ENCODE measurements around the gene ATXN7L1. TPM values are rescaled to one million over a fixed set of nuclear protein-coding genes. Genes with fewer than 3 reads are reported as not detected.
A peak's percentile ranks its signal among the peaks of the same experiment; 100 is the strongest.

Gene ATXN7L1
- total and polyA plus RNA-seq, 2 of the 4 experiments (the other 2 are of a cell fraction): 3.5 to 4.3 TPM

- intact Hi-C loops (cut with micrococcal nuclease) (loop anchor here (1.0 to 10.0 kb wide), 7 partner anchors 92 to 502 kb away; partner anchors contain the start of gene ATXN7L1), dilution Hi-C loops (cut with HindIII; ENCODE audit: low sequenced_read_pairs, unreplicated experiment) (no loop called here), in situ Hi-C loops (cut with MboI; ENCODE audit: low sequenced_read_pairs) (no loop called here)
- Histone ChIP-seq H4K91ac (ENCODE audit: insufficient read depth, low read depth, low read length) (no peak overlapping the region), H3K79me1 (ENCODE audit: low read depth in 1 of 2, low read length in 2 of 2) (no peaks in the 10 kb centered on the region), H2AK5ac (ENCODE audit: low read depth, low read length) (no peak overlapping the region), H3K4me3 (ENCODE audit: insufficient read depth, low read depth, low read length) (no peak overlapping the region), H3K56ac (ENCODE audit: extremely low read depth, insufficient read depth, low read length) (no peak overlapping the region), H4K20me1 (ENCODE audit: insufficient read depth, low read length) (peaks cover 13% of the 10 kb centered on the region), H4K5ac (ENCODE audit: low read depth, low read length) (no peak overlapping the region), H4K8ac (ENCODE audit: low read depth in 2 of 2, low read length in 2 of 2) (no peak overlapping the region), H3K27ac (ENCODE audit: insufficient read depth, low read length) (no peak overlapping the region), H2AK9ac (replicated peaks; ENCODE audit: low read depth, low read length, poor library complexity) (no peak overlapping the region), H3K4me2 (ENCODE audit: low read depth, low read length) (no peak overlapping the region), H2BK20ac (ENCODE audit: low read depth, low read length) (no peak overlapping the region), H3K9me1 (ENCODE audit: insufficient read depth, low read length) (peaks cover 8% of the 10 kb centered on the region; the same call in 1 of the 2 replicates), H3K9ac (ENCODE audit: low read depth, low read length) (no peak overlapping the region), H2AFZ (replicated peaks; ENCODE audit: low read length, poor library complexity) (peak overlapping the region; percentile 6), H2BK120ac (ENCODE audit: low read depth, low read length) (no peak overlapping the region), H3K9me3 (ENCODE audit: control insufficient read depth, insufficient read depth, low read length) (no peaks in the 10 kb centered on the region), H3K36me3 (ENCODE audit: control insufficient read depth, insufficient read depth, low read length) (no peaks in the 10 kb centered on the region), H3K4me1 (ENCODE audit: control insufficient read depth, insufficient read depth, low read length) (peaks cover 10% of the 10 kb centered on the region; the same call in 1 of the 2 replicates), H3K27me3 (ENCODE audit: control insufficient read depth, insufficient read depth, low read length) (no peaks in the 10 kb centered on the region), H2BK15ac (ENCODE audit: low read depth, low read length) (no peak overlapping the region), H3K18ac (ENCODE audit: low read depth, low read length) (no peak overlapping the region), H2BK5ac (ENCODE audit: low read depth, low read length, poor library complexity, severe bottlenecking) (no peak overlapping the region), H3K4ac (ENCODE audit: low read depth, low read length) (no peak overlapping the region), H3K23ac (ENCODE audit: low read depth, low read length) (no peak overlapping the region), H3K14ac (replicated peaks; ENCODE audit: low read depth, low read length) (no peak overlapping the region)
- POLR2A ChIA-PET (ENCODE audit: unreplicated experiment): no interaction called here
- CTCF ChIA-PET: interaction anchor here (0.5 to 1.7 kb wide), 7 partner anchors 8 to 430 kb away, joined by 3 to 4 read pairs (median 3); no protein-coding TSS in a partner anchor
- ATAC-seq (ENCODE audit: low read depth) (peak; percentile 94), DNase-seq (peak; percentile 71)
- WGBS, 2 experiments (ENCODE audit: extremely low coverage in 2 of 2, insufficient read length in 1 of 2): 18% methylated on average over 4 of the region's 8 CpGs; no CpG with 5 or more reads in 1 of the 2 experiments
- BruUV-seq (replicated peaks): no TSS peak
- TF ChIP-seq SMC3 (IDR thresholded peaks at IDR 0.05; ENCODE audit: low read depth, low read length) (peak; percentile 93), NFE2L2 (IDR thresholded peaks at IDR 0.05; ENCODE audit: low read depth, low read length) (no peak), USF2 (IDR thresholded peaks at IDR 0.05; ENCODE audit: low read depth, low read length) (no peak), MAZ (IDR thresholded peaks at IDR 0.05; ENCODE audit: borderline replicate concordance, low read depth, low read length) (no peak), FOS (IDR thresholded peaks at IDR 0.05; ENCODE audit: low read depth, low read length) (no peak), POLR2A (IDR thresholded peaks at IDR 0.05; ENCODE audit: low read depth, low read length) (no peak), RAD21 (IDR thresholded peaks at IDR 0.05; ENCODE audit: low read length) (peak; percentile 94), CTCF (conservative IDR thresholded peaks at IDR 0.05; ENCODE audit: low read depth, low read length) (peak; percentile 85), MXI1 (IDR thresholded peaks at IDR 0.05; ENCODE audit: borderline replicate concordance, low read depth, low read length) (no peak), BHLHE40 (IDR thresholded peaks at IDR 0.05; ENCODE audit: low read depth, low read length) (no peak), CHD1 (IDR thresholded peaks at IDR 0.05; ENCODE audit: low read depth, low read length) (no peak), RFX5 (IDR thresholded peaks at IDR 0.05; ENCODE audit: low read depth, low read length) (no peak), CEBPB (IDR thresholded peaks at IDR 0.05; ENCODE audit: low read depth, low read length) (peak; percentile 61)
These were observed 223.9 kb downstream of the ATXN7L1 start for GRCh38 chr7:105652359-105652993.

Data from IMR-90 (cell line).